Keratinocyte (primary cell): ENCODE results near the gene WFIKKN1. TPM values are rescaled to one million over a fixed set of nuclear protein-coding genes. Genes with fewer than 3 reads are reported as not detected.

Source experiments
- DNase-seq: peaks from one replicate; pipeline ENCODE4 v3.0.0-alpha.2; 2011; ENCODE audit warnings: low read depth, missing footprints, low spot score
- FAIRE-seq: peaks from 2 replicates; lab custom pipeline; 2011; peaks lifted over from hg19 to GRCh38; lab: Jason Lieb, UNC
- H2AFZ ChIP-seq: 2 replicates; pipeline ENCODE4 v1.6.0; 2012; ENCODE audit warnings: low read length, control low read depth, inconsistent platforms; ENCODE audit not compliant: control insufficient read depth
- H3K27ac ChIP-seq: 2 replicates; pipeline ENCODE4 v1.5.1; 2011; ENCODE audit warnings: low read length; ENCODE audit not compliant: control insufficient read depth, insufficient read depth
- H3K27me3 ChIP-seq: 3 replicates; pipeline ENCODE4 v1.6.0; 2011; ENCODE audit warnings: low read length; ENCODE audit not compliant: control insufficient read depth, insufficient read depth; ENCODE audit errors: extremely low read depth
- H3K36me3 ChIP-seq, 2 experiments: 2 replicates in 1 of 2; 3 replicates in 1 of 2; pipeline ENCODE4 v1.5.1; 2011; ENCODE audit warnings: low read length in 2 of 2, mild to moderate bottlenecking in 1 of 2; ENCODE audit not compliant: control insufficient read depth in 2 of 2, insufficient read depth in 2 of 2; ENCODE audit errors: extremely low read depth in 1 of 2
- H3K4me1 ChIP-seq: 3 replicates; pipeline ENCODE4 v1.5.1; 2011; ENCODE audit warnings: low read length; ENCODE audit not compliant: control insufficient read depth, insufficient read depth; ENCODE audit errors: extremely low read depth
- H3K4me2 ChIP-seq: 3 replicates; pipeline ENCODE4 v1.6.0; 2011; ENCODE audit warnings: low read depth, low read length; ENCODE audit not compliant: control insufficient read depth, insufficient read depth; ENCODE audit errors: extremely low read depth
- H3K4me3 ChIP-seq, 3 experiments: fragments of 200-600 bp in 1 of 3; sonication (generic) in 1 of 3; 2 replicates in 2 of 3; 3 replicates in 1 of 3; pipeline ENCODE4 v1.5.1; 2011 to 2016; ENCODE audit warnings: low read length in 3 of 3, mild to moderate bottlenecking in 3 of 3, control low read depth in 2 of 3, inconsistent platforms in 1 of 3, low read depth in 1 of 3, mixed read lengths in 1 of 3, mixed run types in 1 of 3, moderate library complexity in 1 of 3; ENCODE audit not compliant: control insufficient read depth in 2 of 3, insufficient read depth in 2 of 3; ENCODE audit errors: extremely low read depth in 1 of 3
- H3K79me2 ChIP-seq: 2 replicates; pipeline ENCODE4 v1.6.0; 2012; ENCODE audit warnings: low read length; ENCODE audit not compliant: control insufficient read depth, insufficient read depth
- H3K9ac ChIP-seq: 3 replicates; pipeline ENCODE4 v1.6.0; 2011; ENCODE audit warnings: low read length; ENCODE audit not compliant: control insufficient read depth, insufficient read depth; ENCODE audit errors: extremely low read depth
- H3K9me1 ChIP-seq: 3 replicates; pipeline ENCODE4 v1.6.0; 2011; ENCODE audit warnings: low read length; ENCODE audit not compliant: control insufficient read depth, insufficient read depth; ENCODE audit errors: extremely low read depth
- H3K9me3 ChIP-seq: 2 replicates; pipeline ENCODE4 v1.5.1; 2012; ENCODE audit warnings: low read depth, low read length; ENCODE audit not compliant: control insufficient read depth
- H4K20me1 ChIP-seq: 3 replicates; pipeline ENCODE4 v1.6.0; 2011; ENCODE audit warnings: low read length; ENCODE audit not compliant: control insufficient read depth, insufficient read depth; ENCODE audit errors: extremely low read depth
- EZH2 ChIP-seq: IDR thresholded peaks from one replicate; pipeline ENCODE4 v1.6.1; 2012; ENCODE audit warnings: inconsistent platforms, mild to moderate bottlenecking, low read length, moderate library complexity
- dilution Hi-C: fragments of 300-500 bp; cut with MboI; formaldehyde crosslinking; loops from one replicate; pipeline ENCODE4 v1.7.0; 2020; ENCODE audit warnings: low sequenced_read_pairs; ENCODE audit not compliant: extremely low pct_ligation_motif_present
- polyA plus RNA-seq, 5 experiments: library from polyadenylated mRNA; depleted of rRNA in 3 of 5; stranded (reverse) in 3 of 5; stranded (forward) in 1 of 5; unstranded in 1 of 5; fragments of >200 nt; gene quantifications; 1 replicate in 1 of 5; 2 replicates in 3 of 5; 3 replicates in 1 of 5; pipeline versions ENCODE4 v1.2.1 to v1.2.3, GENCODE V29; 2011 to 2012; ENCODE audit warnings: missing spikeins in 2 of 5, low read depth in 1 of 5, low replicate concordance in 1 of 5
- TF ChIP-seq, protein P1 (sequence below), 3 experiments: IDR thresholded peaks in 1 of 3; conservative IDR thresholded peaks in 1 of 3; optimal IDR thresholded peaks in 1 of 3; 2 replicates in 2 of 3; 3 replicates in 1 of 3; pipeline versions ENCODE3 to v1.5.1; 2011; ENCODE audit warnings: low read length in 3 of 3, mild to moderate bottlenecking in 3 of 3, moderate library complexity in 2 of 3, control low read depth in 1 of 3, inconsistent platforms in 1 of 3; ENCODE audit not compliant: insufficient read depth in 2 of 3; ENCODE audit errors: extremely low read depth in 1 of 3

Gene WFIKKN1
- polyA plus RNA-seq, 1 donor (not counting 4 experiments of a cell fraction or from before 2014, with no cell fraction given), result not detected

DNA sequence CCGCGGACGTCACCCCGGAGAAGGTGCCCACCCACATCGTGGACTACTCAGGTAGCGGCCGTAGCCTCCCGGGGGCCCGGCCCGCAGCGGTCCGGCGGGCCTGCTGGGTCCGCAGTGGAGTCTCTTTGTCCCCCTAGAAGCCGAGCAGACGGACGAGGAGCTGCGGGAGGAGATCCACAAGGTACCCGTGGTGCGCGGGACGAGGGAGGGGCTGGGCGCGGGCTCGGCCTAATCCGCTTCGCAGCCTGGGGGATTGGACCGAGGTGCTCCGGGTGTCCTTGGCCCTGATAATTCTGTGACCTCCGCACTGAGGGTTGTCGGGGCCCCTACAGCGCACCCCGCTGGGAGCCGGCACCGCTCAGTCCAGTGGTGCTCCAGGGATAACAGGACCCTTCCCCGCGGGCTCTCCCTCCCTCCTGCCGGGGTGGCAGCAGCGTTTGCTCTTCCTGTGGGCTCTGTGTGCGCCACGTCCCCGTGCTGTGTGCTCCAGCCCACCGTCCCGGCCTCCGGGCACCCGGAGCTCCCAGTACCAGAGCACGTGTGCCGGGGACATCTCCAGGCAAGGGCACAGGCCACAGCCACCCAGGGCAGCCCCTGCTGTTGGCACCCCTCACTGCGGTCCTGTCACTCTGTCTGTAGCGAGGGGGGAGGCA lies 37.9 kb downstream of the WFIKKN1 start:
- H3K9ac ChIP-seq, result peak overlapping the region; percentile 81
- TF ChIP-seq, protein P1, sequence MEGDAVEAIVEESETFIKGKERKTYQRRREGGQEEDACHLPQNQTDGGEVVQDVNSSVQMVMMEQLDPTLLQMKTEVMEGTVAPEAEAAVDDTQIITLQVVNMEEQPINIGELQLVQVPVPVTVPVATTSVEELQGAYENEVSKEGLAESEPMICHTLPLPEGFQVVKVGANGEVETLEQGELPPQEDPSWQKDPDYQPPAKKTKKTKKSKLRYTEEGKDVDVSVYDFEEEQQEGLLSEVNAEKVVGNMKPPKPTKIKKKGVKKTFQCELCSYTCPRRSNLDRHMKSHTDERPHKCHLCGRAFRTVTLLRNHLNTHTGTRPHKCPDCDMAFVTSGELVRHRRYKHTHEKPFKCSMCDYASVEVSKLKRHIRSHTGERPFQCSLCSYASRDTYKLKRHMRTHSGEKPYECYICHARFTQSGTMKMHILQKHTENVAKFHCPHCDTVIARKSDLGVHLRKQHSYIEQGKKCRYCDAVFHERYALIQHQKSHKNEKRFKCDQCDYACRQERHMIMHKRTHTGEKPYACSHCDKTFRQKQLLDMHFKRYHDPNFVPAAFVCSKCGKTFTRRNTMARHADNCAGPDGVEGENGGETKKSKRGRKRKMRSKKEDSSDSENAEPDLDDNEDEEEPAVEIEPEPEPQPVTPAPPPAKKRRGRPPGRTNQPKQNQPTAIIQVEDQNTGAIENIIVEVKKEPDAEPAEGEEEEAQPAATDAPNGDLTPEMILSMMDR (optimal IDR thresholded peaks at IDR 0.05 in 1 of 3, IDR thresholded peaks at IDR 0.05 in 1 of 3, conservative IDR thresholded peaks at IDR 0.05 in 1 of 3; ENCODE audit: extremely low read depth in 1 of 3, insufficient read depth in 2 of 3, low read length in 3 of 3), result no peak
- TF ChIP-seq EZH2, result no peak
- no peaks in the 10 kb centered on the region for H4K20me1 ChIP-seq
- no peak overlapping the region for H2AFZ ChIP-seq
- no peaks in the 10 kb centered on the region for H3K9me3 ChIP-seq
- DNase-seq, result no peak
- no peaks in the 10 kb centered on the region for H3K9me1 ChIP-seq
- no peak for FAIRE-seq
- peak overlapping the region; percentile 83 for H3K4me2 ChIP-seq
- H3K27ac ChIP-seq, result peak overlapping the region; percentile 58
- peaks cover 10% of the 10 kb centered on the region for H3K4me1 ChIP-seq
- peaks cover 18 to 27% of the 10 kb centered on the region in 2 experiments for H3K36me3 ChIP-seq
- peaks cover 28% of the 10 kb centered on the region for H3K79me2 ChIP-seq
- H3K4me3 ChIP-seq, result peak overlapping the region; percentile 68 to 99 (median 85)
- dilution Hi-C loops, result no loop called here
- no peaks in the 10 kb centered on the region for H3K27me3 ChIP-seq

DNA sequence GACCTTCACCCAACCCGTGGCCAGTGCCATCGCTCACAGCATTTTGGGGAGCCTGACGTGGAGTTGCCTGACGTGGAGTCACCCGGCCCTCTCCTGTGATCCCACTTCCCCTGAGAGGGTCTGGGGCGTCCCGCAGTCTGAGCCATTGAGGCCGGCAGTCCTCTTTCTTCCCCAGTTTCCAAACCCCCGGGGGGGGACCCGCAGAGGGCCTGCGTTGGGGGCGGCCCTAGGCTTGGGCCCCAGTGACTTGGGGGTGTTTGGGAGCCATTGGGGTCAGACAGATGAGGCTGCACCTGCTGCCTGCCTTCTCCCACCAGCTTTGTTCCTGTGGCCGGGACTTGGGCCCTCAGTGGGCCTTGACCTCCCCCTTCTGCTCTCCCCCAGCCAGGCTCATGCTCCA lies 38.9 kb downstream of the WFIKKN1 start:
- dilution Hi-C loops, result no loop called here
- no peak for FAIRE-seq
- H3K27ac ChIP-seq, result no peak overlapping the region
- no peaks in the 10 kb centered on the region for H3K9me3 ChIP-seq
- H3K9me1 ChIP-seq, result no peaks in the 10 kb centered on the region
- no peaks in the 10 kb centered on the region for H3K27me3 ChIP-seq
- H3K4me1 ChIP-seq, result peaks cover 10% of the 10 kb centered on the region
- peaks cover 28% of the 10 kb centered on the region for H3K79me2 ChIP-seq
- no peak overlapping the region for H3K9ac ChIP-seq
- DNase-seq, result no peak
- H4K20me1 ChIP-seq, result no peaks in the 10 kb centered on the region
- H3K36me3 ChIP-seq, result peaks cover 18 to 33% of the 10 kb centered on the region in 2 experiments
- no peak for TF ChIP-seq EZH2
- TF ChIP-seq, protein P1 (optimal IDR thresholded peaks at IDR 0.05 in 1 of 3, IDR thresholded peaks at IDR 0.05 in 1 of 3, conservative IDR thresholded peaks at IDR 0.05 in 1 of 3; ENCODE audit: extremely low read depth in 1 of 3, insufficient read depth in 2 of 3, low read length in 3 of 3), result no peak
- H3K4me2 ChIP-seq, result peak overlapping the region; percentile 83
- H2AFZ ChIP-seq, result no peak overlapping the region
- H3K4me3 ChIP-seq, result no peak overlapping the region
